ENCODE results near the gene PROK1.

- TF ChIP-seq CTCF (IDR thresholded peaks at IDR 0.05), result no peak
- TF ChIP-seq POLR2A (IDR thresholded peaks at IDR 0.05), result no peak
- TF ChIP-seq POLR2AphosphoS5 (IDR thresholded peaks at IDR 0.05), result no peak
These were observed at the start of gene PROK1 for GRCh38 chr1:110450929-110451328.
